Activated naive CD4-positive, alpha-beta T cell (primary cell): Measurements from ENCODE around the gene RAB19.

Experiments
- DNase-seq, 4 experiments: peaks; one replicate each; lab custom pipeline; 2025; lab: John Stamatoyannopoulos, UW

Gene RAB19, protein sequence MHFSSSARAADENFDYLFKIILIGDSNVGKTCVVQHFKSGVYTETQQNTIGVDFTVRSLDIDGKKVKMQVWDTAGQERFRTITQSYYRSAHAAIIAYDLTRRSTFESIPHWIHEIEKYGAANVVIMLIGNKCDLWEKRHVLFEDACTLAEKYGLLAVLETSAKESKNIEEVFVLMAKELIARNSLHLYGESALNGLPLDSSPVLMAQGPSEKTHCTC

DNA sequence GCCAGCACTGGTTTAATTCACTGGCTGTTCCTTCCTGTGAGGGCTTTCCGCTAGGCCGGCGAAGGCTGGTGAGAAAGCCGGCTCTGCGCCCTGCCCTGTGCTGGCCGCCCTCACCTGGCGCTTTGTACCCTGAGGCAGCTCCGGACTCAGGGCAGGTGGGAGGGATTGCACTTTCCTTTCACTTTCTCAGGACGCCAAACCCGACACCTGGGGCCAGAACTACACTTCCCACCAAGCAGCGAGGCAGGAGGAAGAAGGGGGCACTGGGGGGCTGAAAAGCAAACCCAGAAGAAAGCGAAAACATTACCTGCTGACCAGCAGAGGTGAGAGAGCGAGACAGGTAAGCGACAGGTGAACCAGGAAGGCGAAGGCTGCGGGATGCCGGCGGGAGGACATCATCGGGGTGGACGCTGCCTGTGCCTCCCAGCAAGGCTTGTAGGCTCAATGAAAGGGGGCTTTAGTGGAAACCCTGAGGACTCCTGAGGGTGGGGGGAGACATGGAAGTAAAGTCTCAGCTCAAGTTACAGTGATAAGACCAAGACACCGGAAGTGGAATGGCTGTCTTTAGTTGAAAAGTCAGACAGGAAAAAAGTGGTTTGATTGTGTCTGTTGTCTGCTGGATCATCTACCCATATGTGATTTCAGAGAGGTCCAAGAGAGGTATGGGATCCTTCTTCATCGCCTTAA is at the start of gene RAB19:
RAB19 (plus strand) TSS at position 181 of the 687 bp plus-strand sequence. CDS start 3,589 bp downstream, outside the sequence.
- DNase-seq = peak in 3 of 4 experiments; percentile 4 to 34 (median 5)

DNA sequence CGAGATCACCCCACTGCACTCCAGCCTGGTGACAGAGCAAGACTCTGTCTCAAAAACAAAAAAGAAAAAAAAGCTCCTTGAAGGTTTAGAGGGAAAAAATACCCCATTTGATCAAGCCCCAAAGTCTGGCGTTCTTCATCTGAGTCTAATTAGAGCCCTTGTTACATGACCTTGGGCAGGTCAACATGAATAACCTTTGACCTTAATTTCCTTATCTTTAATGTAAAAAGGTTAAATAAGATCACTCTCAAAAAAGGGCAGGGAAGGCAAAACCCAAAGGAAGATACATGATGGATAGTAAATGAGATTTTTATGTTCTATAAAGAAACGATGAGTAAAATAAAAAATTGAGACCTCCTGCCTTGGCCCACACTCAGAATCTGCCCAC is 45.8 kb upstream of the RAB19 start:
- DNase-seq = no peak

DNA sequence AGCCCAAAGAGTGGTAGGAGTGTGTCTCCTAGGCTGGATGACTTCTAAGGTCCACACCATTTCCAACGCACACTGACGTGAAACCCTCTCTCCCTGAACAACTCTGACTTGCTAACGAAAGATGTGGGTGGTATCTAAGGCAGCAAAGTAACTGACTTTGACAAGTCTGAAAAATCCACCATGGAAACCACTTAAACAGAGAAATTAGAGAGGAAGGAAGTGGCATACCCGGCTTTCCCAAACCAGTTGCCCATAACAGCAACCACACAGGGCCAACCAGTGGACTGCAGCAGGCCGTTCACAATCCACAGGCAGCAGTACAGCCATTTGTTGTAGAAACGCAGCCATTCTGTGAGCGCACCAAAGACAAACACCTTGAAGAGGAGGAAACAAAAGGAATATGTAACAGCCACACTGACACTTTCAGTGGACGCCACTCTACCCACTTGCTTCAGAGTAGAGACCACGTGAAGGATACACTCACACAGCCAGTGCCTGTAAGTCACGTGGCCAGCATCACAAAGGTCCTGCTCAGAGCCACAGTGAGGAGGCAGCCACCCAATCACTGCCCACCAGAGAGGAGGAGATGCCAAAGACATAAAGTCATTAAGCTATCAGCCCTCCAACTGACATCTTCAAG is 45.3 kb upstream of the RAB19 start:
- no peak for DNase-seq

DNA sequence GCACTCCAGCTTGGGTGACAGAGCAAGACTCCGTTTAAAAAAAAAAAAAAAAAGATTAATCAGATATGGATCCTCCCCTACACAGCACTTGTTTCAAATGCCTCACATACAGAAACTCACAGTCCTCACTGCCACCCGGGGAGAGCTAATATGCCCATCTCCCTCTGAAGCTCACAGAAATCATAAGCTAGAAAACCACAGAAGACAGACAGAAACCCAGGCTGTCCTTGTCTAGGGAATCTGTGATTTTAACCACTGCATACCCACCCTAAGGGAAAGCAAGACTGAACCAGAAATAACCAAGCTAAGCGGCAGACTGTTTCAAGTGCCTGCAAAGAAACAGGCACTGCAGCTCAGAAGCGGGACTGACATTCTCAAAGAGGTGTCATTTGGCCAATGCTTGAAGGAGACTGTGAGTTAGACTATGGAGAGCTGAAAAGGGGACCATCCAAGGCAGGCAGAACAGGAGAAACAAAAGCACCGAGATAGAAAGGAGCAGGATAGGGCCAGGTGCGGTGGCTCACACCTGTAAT is 43.1 kb upstream of the RAB19 start:
- no peak for DNase-seq

DNA sequence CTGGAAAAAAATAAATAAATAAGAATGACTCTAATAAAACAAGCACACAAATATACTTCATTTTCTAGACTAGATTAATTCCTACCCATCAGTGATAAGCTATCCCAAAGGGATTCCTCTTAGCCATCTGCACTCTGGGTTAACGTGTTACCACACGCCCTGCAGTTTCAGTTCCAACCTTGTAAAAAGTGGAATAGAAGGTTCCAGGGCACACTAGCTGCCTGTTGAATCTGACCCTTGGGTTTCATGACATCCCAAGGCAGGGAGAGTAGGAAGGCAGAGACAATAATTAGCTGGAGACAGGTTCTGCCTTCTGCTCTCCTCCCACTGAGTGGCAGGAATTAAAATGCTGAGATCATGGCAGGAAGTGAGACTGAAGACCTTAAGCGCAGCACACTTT is 39.0 kb upstream of the RAB19 start:
- DNase-seq = no peak

DNA sequence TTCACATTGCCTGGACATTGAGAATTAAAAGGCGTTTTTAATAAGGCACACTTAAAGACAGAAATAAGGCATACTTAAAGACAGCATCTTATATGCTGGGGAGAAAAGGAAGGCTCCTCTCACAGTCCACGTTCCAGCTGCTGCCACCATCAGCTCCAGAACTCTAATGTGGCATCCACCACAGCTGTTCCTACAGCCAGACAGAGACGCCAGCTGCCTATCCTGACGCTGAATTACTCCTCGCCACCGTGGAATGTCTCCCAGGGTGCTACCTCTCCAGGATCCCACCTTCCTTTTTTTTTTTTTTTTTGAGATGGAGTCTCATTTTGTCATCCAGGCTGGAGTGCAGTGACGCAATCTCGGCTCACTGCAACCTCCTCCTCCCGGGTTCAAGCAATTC is 36.3 kb upstream of the RAB19 start:
- DNase-seq = no peak

DNA sequence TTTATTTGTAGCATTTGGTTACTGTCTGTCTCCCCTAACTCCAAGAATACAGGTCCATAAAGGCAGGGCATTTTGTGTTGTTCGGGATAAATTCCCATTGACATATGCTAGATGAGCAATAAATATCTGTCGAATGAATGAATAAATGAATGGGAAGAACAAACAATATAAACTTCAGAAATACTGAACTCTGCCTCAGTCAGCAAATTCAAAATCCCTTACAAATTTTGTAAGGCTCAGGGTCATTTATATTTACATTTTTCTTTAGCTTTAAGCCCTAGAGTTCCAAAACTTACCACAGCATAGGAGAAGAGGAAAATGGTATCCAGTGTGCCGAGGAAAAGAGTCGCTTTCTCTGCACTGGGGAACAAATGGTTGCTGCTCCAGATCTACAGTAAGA is 34.6 kb upstream of the RAB19 start:
- no peak for DNase-seq

DNA sequence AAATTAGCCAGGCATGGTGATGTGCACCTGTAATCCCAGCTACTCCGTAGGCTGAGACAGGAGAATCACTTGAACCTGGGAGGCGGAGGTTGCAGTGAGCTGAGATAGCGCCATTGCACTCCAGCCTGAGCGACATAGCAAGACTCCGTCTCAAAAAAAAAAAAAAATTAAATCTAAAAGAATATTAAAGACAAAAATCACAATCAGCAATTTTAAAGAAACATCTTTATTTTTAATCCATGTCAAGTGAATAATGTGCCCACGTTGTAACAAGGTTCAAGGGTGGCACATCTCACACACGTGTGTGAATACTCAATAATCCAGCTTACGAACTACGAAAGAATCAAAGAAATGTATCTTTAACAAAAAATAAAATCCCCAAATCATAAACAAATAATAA is 28.5 kb upstream of the RAB19 start:
- no peak for DNase-seq

DNA sequence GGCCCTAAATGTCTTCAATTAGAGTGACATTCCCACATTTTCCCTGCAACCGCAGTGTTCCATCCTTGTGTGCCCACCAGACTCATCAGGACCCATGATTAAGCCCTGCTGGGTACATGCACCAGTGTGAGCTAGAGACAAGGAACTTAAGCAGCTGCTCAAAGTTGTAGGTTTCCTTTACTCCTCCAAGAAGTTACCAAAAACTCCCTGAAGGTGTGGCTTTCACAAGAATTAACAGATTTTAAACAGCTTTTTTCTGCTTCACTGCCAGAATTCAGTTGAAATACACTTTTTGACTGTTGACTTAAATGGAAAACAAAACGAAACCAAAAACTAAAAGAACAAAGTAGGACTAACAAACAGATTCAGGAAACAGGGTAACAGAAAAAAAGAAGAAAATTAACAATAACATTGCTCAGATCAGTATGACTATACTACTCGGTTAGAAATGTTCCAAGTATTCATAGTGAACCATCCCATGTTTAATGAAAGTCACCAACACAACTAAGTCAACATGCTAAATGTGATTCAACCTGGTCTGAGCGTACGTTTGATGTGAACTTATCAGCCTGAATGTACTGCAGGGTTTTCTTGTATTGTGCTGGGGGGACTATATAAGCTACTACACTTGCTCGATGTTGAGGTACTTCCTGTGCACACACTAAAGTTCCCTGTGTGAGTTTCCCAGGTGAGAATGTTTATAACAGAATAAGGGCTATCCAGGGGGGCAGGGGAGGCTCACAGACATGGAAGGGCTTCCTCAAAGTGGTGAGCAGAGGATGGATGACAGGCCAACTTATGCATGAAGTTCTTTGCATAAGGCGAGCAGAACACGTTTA is 27.7 kb upstream of the RAB19 start:
- DNase-seq = no peak

DNA sequence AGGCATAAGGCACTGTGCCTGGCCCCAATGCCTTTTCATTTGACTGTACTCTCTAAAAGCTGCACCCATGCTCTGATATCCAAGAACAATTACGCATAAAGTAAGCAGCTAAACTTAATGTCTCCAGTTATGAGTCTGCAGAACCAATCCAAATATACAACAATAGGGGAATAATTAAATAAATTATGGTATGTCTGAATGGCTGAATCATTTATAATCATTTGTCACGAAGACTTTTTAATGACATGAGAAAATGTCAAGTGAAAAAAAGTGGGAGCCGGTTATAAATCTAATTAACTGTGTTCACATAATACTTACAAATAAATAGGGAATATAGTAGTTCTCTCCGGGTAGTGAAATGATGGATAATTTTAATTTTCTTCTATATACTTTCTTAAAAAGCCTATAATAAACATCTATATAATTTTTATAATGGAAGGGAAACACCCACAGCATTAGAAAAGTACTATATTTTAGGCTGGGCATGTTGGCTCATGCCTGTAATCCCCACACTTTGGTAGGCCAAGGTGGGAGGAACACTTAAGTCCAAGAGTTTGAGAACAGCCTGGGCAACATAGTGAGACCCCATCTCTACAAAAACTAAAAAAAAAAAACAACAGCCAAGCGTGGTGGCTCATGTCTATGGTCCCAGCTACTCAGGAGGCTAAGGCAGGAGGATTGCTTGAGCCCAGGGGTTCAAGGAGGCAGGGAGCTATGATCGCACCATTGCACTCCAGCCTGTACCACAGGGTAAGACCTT is 19.7 kb upstream of the RAB19 start:
- DNase-seq = no peak

DNA sequence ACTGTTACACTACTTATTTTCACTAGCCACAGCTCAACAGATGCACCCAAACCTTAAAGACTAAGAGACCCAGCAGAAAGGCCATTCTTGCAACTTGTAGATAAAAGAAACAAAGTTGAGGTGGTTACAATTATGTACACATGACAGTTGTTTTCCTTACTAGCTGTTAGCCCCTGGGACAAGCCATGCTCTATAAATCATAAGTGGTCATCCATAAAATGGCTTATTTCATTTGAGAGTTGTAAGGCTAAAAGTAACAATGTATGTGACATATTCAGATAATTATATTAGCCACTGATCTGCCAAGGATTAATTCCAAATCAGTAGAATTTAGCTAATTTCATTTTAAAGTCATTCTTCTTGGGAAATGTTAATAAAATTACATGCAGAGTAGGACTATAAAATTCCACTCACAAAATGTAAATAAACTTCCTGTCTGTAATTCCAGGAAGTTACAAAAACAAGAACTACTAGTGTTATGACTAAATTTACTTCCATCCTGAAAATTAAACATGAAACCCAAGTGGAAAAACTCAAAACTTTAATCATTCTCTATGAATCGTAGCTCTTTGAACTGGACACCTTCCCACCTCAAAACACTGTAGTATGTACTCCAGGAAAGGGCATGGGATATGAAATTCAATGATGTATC is 18.8 kb upstream of the RAB19 start:
- DNase-seq = no peak

DNA sequence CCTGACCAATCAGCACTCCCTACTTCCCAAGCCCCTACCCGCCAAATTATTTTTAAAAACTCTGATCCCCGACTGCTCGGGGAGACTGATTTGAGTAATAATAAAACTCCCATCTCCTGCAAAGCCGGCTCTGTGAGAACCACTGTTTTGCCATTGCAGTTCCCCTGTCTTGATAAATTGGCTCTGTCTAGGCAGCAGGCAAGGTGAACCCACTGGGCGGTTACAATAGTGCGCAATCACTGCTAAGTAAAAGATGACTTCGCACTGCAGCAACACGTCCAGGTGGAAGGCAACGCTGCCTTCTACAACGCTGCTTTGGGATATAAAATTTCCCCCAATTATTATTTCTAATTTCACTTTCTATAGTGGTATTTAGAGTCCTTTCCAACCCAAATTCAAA is 14.4 kb upstream of the RAB19 start:
- no peak for DNase-seq

DNA sequence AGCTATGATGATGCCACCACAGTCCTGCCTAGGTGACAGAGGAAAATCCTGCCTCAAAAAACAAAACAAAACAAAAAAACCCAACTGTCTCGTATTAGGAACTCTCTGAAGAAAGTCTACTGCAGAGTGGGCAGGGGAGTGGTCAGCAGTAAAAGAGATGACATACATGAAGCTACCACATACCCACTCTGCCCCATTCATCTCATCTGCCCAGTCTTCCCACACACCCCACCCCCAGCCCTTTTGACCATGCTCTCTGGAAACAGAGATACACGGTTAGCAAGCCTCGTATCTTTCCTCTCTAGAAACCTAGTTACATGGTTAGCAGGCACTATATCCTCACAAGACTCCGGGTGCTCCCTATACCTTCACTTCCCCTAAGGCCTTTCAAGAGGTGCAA is 13.8 kb upstream of the RAB19 start:
- DNase-seq = no peak

DNA sequence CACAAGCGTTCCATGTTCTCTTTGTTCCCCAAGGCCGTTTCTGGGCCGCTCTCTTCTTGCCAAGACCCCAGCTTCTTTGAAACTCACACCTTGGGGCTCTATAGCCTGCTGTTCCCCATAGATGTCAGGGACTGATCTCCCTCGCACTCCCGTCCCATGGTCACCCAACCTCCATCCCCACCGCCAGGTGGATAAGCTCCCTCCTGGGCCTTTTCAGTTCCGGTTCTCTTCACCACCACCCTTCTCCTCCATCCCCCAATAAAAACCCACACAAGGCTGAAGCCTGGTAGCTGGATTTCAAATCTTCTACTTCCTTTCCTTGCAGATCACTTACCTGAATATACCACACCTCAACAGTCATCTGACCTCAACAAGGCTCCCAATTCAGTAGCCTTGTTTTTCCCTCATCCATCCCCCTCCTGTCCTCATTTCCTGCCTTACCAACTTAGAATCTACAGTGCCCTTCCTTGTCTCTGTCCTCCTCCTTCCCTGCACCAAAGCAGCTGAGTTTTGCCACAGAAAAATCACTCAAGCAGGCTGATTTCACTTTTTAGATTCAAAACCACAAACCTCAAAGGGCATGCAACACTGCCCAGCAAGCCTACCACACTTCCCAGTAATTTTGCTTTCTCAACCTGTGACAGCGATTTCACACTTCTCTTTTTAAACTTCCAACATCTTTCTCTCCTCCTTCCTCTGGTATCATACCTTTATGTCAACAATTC is 13.2 kb upstream of the RAB19 start:
- no peak for DNase-seq

DNA sequence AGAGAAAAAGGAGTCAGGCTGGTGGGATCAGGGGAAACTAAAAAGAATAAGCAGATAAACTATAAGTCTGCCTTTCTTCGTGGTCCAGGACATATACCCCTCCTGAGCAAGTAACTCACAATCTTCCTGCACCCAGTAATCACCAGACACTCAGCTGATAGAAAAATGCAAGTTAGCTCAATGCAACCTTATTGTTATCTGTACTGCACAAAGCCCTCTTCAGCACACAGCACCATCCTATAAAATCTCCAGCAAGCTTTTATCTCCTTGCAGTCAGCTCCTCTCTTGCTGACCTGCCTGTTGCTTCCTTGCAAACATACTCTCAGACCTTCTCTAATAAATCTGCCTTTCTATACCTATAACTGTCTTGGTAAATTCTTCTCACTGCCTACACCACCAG is 12.2 kb upstream of the RAB19 start:
- no peak for DNase-seq

DNA sequence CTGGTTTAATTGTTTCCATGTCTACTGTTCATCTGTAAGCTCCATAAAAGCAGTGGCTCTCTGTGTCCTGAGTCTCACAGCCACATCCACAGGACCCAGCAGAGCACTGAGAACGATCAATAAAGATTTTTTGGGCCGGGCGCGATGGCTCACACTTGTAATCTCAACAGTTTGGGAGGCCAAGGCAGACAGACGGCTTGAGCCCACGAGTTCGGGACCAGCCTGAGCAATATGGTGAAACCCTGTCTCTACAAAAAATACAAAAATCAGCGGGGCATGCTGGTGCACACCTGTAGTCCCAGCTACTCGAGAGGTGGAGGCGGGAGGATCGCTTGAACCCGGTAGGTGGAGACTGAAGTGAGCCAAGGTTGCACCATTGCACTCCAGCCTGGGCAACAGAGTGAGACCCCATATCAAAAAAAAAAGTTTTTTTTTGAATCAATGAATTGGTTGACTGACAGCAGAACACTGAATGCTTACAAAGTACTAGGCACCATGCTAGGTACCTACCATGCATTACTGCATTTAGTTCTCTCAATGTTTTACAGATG is 10.0 kb upstream of the RAB19 start:
- DNase-seq = no peak

DNA sequence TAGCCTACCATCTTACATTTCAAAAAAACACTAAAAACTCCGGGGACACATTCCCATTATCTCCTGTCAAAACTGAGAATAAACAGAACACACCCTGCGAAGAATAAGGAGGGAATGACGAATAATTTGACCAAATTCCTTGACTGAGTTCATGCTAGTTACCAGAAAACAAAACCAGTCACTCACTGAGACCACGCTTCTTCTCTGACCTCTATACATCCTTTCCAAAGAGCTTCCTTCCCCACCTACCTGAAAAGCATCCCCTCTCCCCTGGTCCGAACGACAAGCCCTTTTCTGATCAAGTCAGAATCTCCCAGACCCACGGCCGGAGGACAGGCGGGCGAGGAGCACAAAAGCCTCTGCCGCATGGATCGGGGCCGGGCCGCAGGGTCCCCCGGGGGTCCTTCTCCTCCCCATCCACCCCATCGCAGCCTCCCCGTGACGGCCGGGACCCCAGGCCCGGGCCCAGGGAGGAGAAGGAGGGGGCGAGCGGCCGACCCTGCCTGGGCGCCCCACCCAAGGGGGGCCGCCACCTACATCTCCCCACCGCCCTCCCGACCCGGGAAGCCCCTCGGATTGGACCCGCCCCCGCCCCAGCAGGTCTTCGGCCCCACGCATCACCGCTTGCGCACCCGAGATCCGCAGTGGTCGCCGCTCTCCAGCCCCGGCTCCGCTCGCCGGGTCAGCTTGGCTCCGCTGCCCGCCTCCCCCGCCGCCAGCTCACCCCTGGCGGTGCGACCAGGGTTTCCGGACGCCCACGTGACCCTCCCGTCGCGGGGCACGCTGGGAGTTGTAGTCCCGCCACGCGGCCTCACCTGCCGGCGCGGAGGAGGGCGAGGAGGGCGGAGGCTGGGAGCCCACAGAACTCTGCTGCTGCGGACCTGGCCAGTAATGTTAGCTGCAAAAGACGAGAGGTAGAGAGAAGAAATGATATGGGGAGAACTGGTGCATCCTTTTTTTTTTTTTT is 5.8 kb upstream of the RAB19 start, which contains the start of gene SLC37A3:
SLC37A3 (minus strand) TSS at position 747 of the 967 bp plus-strand sequence. CDS start 16,004 bp downstream, outside the sequence.
- peak; percentile 37 to 83 (median 65) for DNase-seq

DNA sequence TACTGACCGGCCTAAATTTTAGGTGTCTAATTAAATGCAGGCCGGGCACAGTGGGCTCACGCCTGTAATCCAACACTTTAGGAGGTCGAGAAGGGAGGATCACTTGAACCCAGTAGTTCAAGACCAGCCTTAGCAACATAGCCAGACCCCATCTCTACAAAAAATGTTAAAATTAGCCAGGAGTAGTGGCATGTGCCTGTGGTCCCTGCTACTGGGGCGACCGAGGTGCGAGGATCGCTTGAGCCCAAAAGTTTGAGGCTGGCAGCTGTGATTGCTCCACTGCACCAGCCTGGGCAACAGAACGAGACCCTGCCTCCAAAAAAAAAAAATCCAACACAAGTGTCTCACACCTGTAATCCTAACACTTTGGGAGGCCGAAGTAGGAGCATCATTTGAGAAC is 5.0 kb upstream of the RAB19 start:
- DNase-seq = no peak

DNA sequence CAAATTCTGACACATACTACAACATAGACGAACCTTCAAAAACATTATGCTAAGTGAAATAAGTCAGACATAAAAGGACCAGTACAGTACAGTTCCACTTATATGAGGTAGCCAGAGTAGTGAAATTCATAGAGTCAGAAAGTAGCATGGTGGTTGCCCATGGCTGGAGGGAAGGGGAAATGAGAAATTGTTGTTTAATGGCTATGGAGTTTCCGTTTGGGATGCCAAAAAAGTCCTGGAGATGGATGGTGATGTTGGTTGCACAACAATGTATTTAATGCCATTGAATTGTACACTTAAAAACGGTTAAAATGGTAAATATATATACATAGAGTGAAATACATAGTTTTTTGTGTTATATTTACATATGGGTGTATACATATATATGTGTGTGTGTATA is 3.5 kb upstream of the RAB19 start:
- DNase-seq = no peak
